SK-N-MC (cell line): Measurements from ENCODE around the gene SZT2.

Experiments
- EZH2 ChIP-seq: fragments of 200-600 bp; sonication (generic); IDR thresholded peaks from one replicate; pipeline ENCODE4 v1.6.1; 2017; ENCODE audit warnings: antibody characterized with exemption
- FOXP2 ChIP-seq: optimal IDR thresholded peaks from 2 replicates; pipeline ENCODE3; 2011; ENCODE audit warnings: mild to moderate bottlenecking, moderate library complexity; ENCODE audit not compliant: insufficient read depth; ENCODE audit errors: extremely low read length, control extremely low read depth
- POLR2AphosphoS5 ChIP-seq: IDR thresholded peaks from 2 replicates; pipeline ENCODE4 v1.6.1; 2012; ENCODE audit warnings: mild to moderate bottlenecking, low read depth, low read length, borderline replicate concordance

GRCh38 chr1:43367026-43367903 lies 22.4 kb upstream of the SZT2 start:
- no peak for TF ChIP-seq EZH2
- TF ChIP-seq POLR2AphosphoS5, result no peak
- no peak for TF ChIP-seq FOXP2
